DND-41 (cell line): ENCODE data around the gene MYLK.

Experiments used
- CTCF ChIP-seq: IDR thresholded peaks from 2 replicates; pipeline ENCODE4 v1.5.1; 2012; ENCODE audit warnings: borderline replicate concordance, low read length, moderate library complexity, mild to moderate bottlenecking; ENCODE audit not compliant: poor library complexity, severe bottlenecking; ENCODE audit errors: extremely low read depth
- EZH2 ChIP-seq: IDR thresholded peaks from 3 replicates; pipeline ENCODE4 v1.6.1; 2012; ENCODE audit warnings: borderline replicate concordance, low read depth, mild to moderate bottlenecking, moderate library complexity, low read length, inconsistent platforms; ENCODE audit not compliant: severe bottlenecking

- TF ChIP-seq CTCF, result no peak
- no peak for TF ChIP-seq EZH2
Observed at GRCh38 chr3:123871946-123872345, 12.2 kb downstream of the MYLK start.
